Astrocyte of the hippocampus (primary cell): ENCODE results near the gene WDR38.

Experiments used
- DNase-seq: peaks from one replicate; pipeline ENCODE4 v3.0.0; 2011; ENCODE audit warnings: low read depth, low spot score

Gene WDR38

GRCh38 chr9:124881138-124881743 is 28.0 kb downstream of the WDR38 start:
- DNase-seq = no peak

GRCh38 chr9:124882231-124882630 is 29.0 kb downstream of the WDR38 start:
- DNase-seq = no peak

GRCh38 chr9:124884376-124884775 is 31.1 kb downstream of the WDR38 start:
- peak; percentile 42 for DNase-seq

- no peak for DNase-seq
Observed at GRCh38 chr9:124885551-124885950, 32.3 kb downstream of the WDR38 start.

- no peak for DNase-seq
Observed at GRCh38 chr9:124886461-124886860, 33.2 kb downstream of the WDR38 start.

- DNase-seq = no peak
Observed at GRCh38 chr9:124886866-124887492, 33.7 kb downstream of the WDR38 start.

GRCh38 chr9:124887832-124888231 is 34.6 kb downstream of the WDR38 start:
- DNase-seq = no peak

- no peak for DNase-seq
Observed at GRCh38 chr9:124889006-124889405, 35.7 kb downstream of the WDR38 start.

- DNase-seq = no peak
Observed at GRCh38 chr9:124890179-124890578, 36.9 kb downstream of the WDR38 start.

GRCh38 chr9:124894035-124894740 is 40.9 kb downstream of the WDR38 start:
- no peak for DNase-seq

GRCh38 chr9:124894741-124895170 is 41.5 kb downstream of the WDR38 start:
- DNase-seq = peak; percentile 65

GRCh38 chr9:124897570-124898460 is 44.6 kb downstream of the WDR38 start:
- DNase-seq = no peak

GRCh38 chr9:124899845-124900244 is 46.6 kb downstream of the WDR38 start:
- no peak for DNase-seq

- no peak for DNase-seq
Observed at GRCh38 chr9:124906966-124907365, 53.7 kb downstream of the WDR38 start.
